Transverse colon (tissue), 4 donors: Measurements from ENCODE around the gene CRYBA4. TPM values are rescaled to one million over a fixed set of nuclear protein-coding genes. Genes with fewer than 3 reads are reported as not detected.

Source experiments
- DNase-seq: peaks from one replicate; pipeline ENCODE4 v3.0.0-alpha.2; 2019
- H3K27ac ChIP-seq, 4 donors: fragments of 200-600 bp; sonication (generic); 2 replicates each; pipeline ENCODE4 v1.5.1; 2016 to 2018; ENCODE audit warnings: inconsistent platforms in 4 of 4
- H3K27me3 ChIP-seq: fragments of 200-600 bp; sonication (generic); 2 replicates; pipeline ENCODE4 v1.5.1; 2017; ENCODE audit warnings: inconsistent platforms
- H3K36me3 ChIP-seq, 4 donors: fragments of 200-600 bp; sonication (generic); 2 replicates each; pipeline ENCODE4 v1.5.1; 2017 to 2019; ENCODE audit warnings: inconsistent platforms in 4 of 4
- H3K4me1 ChIP-seq, 4 donors: fragments of 200-600 bp; sonication (generic); 2 replicates each; pipeline ENCODE4 v1.5.1; 2017 to 2020; ENCODE audit warnings: inconsistent platforms in 4 of 4
- H3K4me3 ChIP-seq, 4 donors: fragments of 200-600 bp; sonication (generic); 1 replicate in 1 of 4; 2 replicates in 3 of 4; pipeline versions ENCODE4 v1.5.1 to v1.6.1; 2017 to 2019; ENCODE audit warnings: inconsistent platforms in 4 of 4
- H3K9me3 ChIP-seq, 2 donors: fragments of 200-600 bp; sonication (generic); 2 replicates each; pipeline ENCODE4 v1.5.1; 2017 to 2019; ENCODE audit warnings: inconsistent platforms in 2 of 2
- CTCF ChIP-seq, 5 experiments: fragments of 200-600 bp in 3 of 5; fragments of 450-650 bp in 2 of 5; sonication (generic) in 3 of 5; IDR thresholded peaks; 1 replicate in 2 of 5; 2 replicates in 3 of 5; pipeline ENCODE4 v1.5.1; 2016 to 2017; ENCODE audit warnings: antibody characterized with exemption in 5 of 5, inconsistent platforms in 3 of 5, mild to moderate bottlenecking in 2 of 5, moderate library complexity in 1 of 5
- EP300 ChIP-seq: sonication (generic); formaldehyde crosslinking; IDR thresholded peaks from one replicate; pipeline ENCODE4 v1.6.1; 2017; ENCODE audit warnings: antibody characterized with exemption, low read depth
- POLR2A ChIP-seq: fragments of 450-650 bp; IDR thresholded peaks from one replicate; pipeline ENCODE4 v1.6.1; 2016; ENCODE audit warnings: antibody characterized with exemption, mild to moderate bottlenecking, moderate library complexity
- POLR2AphosphoS5 ChIP-seq, 3 donors: sonication (generic); formaldehyde crosslinking; IDR thresholded peaks; one replicate each; pipeline ENCODE4 v1.6.1; 2016; ENCODE audit warnings: antibody characterized with exemption in 3 of 3
- WGBS, 2 donors: methylation state at CpG; one replicate each; pipeline ENCODE4 v1.1.5; 2018; ENCODE audit warnings: low coverage in 1 of 2; 5-methylcytosine and 5-hydroxymethylcytosine counted together
- in situ Hi-C, 4 donors: fragments of 200-750 bp; cut with MboI; loops; one replicate each; pipeline versions ENCODE4 v1.15.0 to v1.15.1; 2017; ENCODE audit warnings: low sequenced_read_pairs in 3 of 4, low pct_ligation_motif_present in 1 of 4, low pct_unique_long_range_greater_than_20kb in 1 of 4
- intact Hi-C: fragments of 100-400 bp; cut with DNase I; formaldehyde crosslinking; loops from one replicate; pipeline ENCODE4 v1.15.1; 2023; ENCODE audit warnings: low total_unique reads
- total RNA-seq, 4 donors: library from RNA; depleted of rRNA; stranded (reverse); fragments of >200 nt; gene quantifications; one replicate each; pipeline ENCODE4 v1.1.0, GENCODE V29; 2016

Gene CRYBA4
- total RNA-seq, 4 donors from 2014 or later, result not detected

GRCh38 chr22:26614322-26614721 lies 7.4 kb upstream of the CRYBA4 start:
- TF ChIP-seq POLR2A, result no peak
- TF ChIP-seq EP300, result no peak
- TF ChIP-seq CTCF (IDR thresholded peaks at IDR 0.05), result no peak
- TF ChIP-seq POLR2AphosphoS5 (IDR thresholded peaks at IDR 0.05), result no peak
- peak overlapping the region in 1 of 4 donors; percentile 47 for H3K27ac ChIP-seq
- H3K9me3 ChIP-seq, result no peaks in the 10 kb centered on the region
- WGBS, 2 donors, result 61 to 63% methylated on average over 9 to 14 of the region's 14 CpGs
- H3K36me3 ChIP-seq, result no peaks in the 10 kb centered on the region
- no peak overlapping the region for H3K4me3 ChIP-seq
- intact Hi-C loops (no loop called here), in situ Hi-C loops (no loop called here)
- peaks cover 4% of the 10 kb centered on the region for H3K27me3 ChIP-seq
- DNase-seq, result no peak
- H3K4me1 ChIP-seq, result no peaks in the 10 kb centered on the region

DNA sequence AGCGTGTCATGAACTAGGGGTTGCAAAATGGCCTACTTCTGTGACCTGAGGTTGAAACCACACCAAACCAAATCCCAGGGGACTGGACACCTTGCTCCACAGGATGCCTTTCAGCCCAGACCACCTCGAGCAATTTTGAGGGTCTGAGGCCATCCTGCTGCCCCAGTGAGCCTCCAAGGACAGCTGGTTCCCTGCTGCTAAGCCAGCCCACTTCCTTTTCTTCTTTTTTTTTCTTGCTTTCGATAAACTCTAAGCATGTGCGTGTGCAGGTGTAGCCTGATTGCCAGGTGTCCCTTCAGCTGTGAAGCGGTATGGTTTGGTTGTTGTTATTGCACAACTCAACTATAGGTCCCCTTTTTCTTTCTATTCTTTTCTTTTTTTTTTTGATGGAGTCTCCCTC lies 6.6 kb upstream of the CRYBA4 start:
- Histone ChIP-seq H3K9me3 (no peaks in the 10 kb centered on the region), H3K27ac (peak overlapping the region in 1 of 4 donors; percentile 47), H3K27me3 (peaks cover 4% of the 10 kb centered on the region), H3K4me1 (peaks cover 0 to 2% (median 0%) of the 10 kb centered on the region in 4 donors), H3K36me3 (no peaks in the 10 kb centered on the region), H3K4me3 (no peak overlapping the region)
- TF ChIP-seq POLR2AphosphoS5 (IDR thresholded peaks at IDR 0.05) (peak in 1 of 3 donors; percentile 53), EP300 (no peak)
- WGBS, 2 donors, result 39 to 62% methylated on average over 2 to 5 of the region's 5 CpGs
- in situ Hi-C loops, result no loop called here
- intact Hi-C loops, result no loop called here
- DNase-seq, result peak; percentile 54

GRCh38 chr22:26615830-26616435 lies 5.8 kb upstream of the CRYBA4 start:
- in situ Hi-C loops, result no loop called here
- H3K4me1 ChIP-seq, result peaks cover 0 to 2% (median 0%) of the 10 kb centered on the region in 4 donors
- no peak for TF ChIP-seq CTCF (IDR thresholded peaks at IDR 0.05)
- TF ChIP-seq EP300, result no peak
- H3K27ac ChIP-seq, result no peak overlapping the region
- no peak for DNase-seq
- no peak overlapping the region for H3K4me3 ChIP-seq
- WGBS, 2 donors, result 80 to 90% methylated on average over 2 to 11 of the region's 11 CpGs
- intact Hi-C loops, result no loop called here
- peaks cover 4% of the 10 kb centered on the region for H3K27me3 ChIP-seq
- no peaks in the 10 kb centered on the region for H3K36me3 ChIP-seq
- no peaks in the 10 kb centered on the region for H3K9me3 ChIP-seq

DNA sequence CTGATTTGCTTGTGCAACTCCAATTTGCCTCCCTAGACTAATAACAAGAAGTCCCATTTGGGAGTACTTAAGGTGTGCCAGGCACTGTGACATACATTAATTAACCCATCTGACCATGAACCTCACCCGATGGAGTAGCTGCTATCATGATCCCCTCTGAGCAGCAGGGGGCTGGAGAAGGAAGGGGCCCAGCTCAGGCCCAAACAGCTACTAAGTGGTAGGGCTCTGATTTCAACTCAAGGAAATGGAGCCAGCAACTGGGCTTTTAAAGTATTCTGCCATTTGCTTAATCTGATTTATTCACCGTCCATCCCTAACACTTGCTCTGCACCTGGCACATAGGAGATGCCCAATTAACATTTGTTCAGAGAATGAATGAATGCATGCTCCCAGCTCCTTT lies 5.1 kb upstream of the CRYBA4 start:
- H3K9me3 ChIP-seq, result no peaks in the 10 kb centered on the region
- no peaks in the 10 kb centered on the region for H3K36me3 ChIP-seq
- TF ChIP-seq POLR2A (no peak), CTCF (IDR thresholded peaks at IDR 0.05) (no peak), POLR2AphosphoS5 (IDR thresholded peaks at IDR 0.05) (no peak), EP300 (no peak)
- WGBS, 2 donors, result 79 to 100% methylated on average over 1 to 2 of the region's 2 CpGs
- no peak overlapping the region for H3K4me3 ChIP-seq
- no peak overlapping the region for H3K27ac ChIP-seq
- intact Hi-C loops, result no loop called here
- H3K27me3 ChIP-seq, result peaks cover 4% of the 10 kb centered on the region
- in situ Hi-C loops, result no loop called here
- DNase-seq, result no peak
- peaks cover 0 to 2% (median 0%) of the 10 kb centered on the region in 4 donors for H3K4me1 ChIP-seq
